Esophagus squamous epithelium (tissue), 5 donors: Measurements from ENCODE around the gene GABRR2. TPM values are rescaled to one million over a fixed set of nuclear protein-coding genes. Genes with fewer than 3 reads are reported as not detected.

Experiments used
- DNase-seq: peaks from one replicate; lab custom pipeline; 2025; lab: John Stamatoyannopoulos, UW
- H3K27ac ChIP-seq, 4 donors: fragments of 200-600 bp; sonication (generic); one replicate each; pipeline ENCODE4 v1.5.1; 2016 to 2019; ENCODE audit warnings: mild to moderate bottlenecking in 1 of 4
- H3K27me3 ChIP-seq, 4 donors: fragments of 200-600 bp; sonication (generic); 1 replicate in 3 of 4; 2 replicates in 1 of 4; pipeline versions ENCODE4 v1.5.1 to v1.6.0; 2017 to 2021; ENCODE audit warnings: antibody characterized with exemption in 1 of 4
- H3K36me3 ChIP-seq, 3 donors: fragments of 200-600 bp; sonication (generic); one replicate each; pipeline ENCODE4 v1.5.1; 2016 to 2019
- H3K4me1 ChIP-seq, 3 donors: fragments of 200-600 bp; sonication (generic); one replicate each; pipeline ENCODE4 v1.5.1; 2017 to 2019
- H3K4me3 ChIP-seq, 4 donors: fragments of 200-600 bp; sonication (generic); 1 replicate in 3 of 4; 2 replicates in 1 of 4; pipeline ENCODE4 v1.5.1; 2016 to 2019; ENCODE audit warnings: mild to moderate bottlenecking in 2 of 4, moderate library complexity in 1 of 4
- H3K9me3 ChIP-seq, 3 donors: fragments of 200-600 bp; sonication (generic); one replicate each; pipeline ENCODE4 v1.5.1; 2016 to 2019
- POLR2A ChIP-seq, 4 donors: fragments of 450-650 bp; IDR thresholded peaks; one replicate each; pipeline ENCODE4 v1.6.1; 2017; ENCODE audit warnings: antibody characterized with exemption in 4 of 4, mild to moderate bottlenecking in 4 of 4, moderate library complexity in 3 of 4
- WGBS, 2 donors: methylation state at CpG; one replicate each; pipeline ENCODE4 v1.1.5; 2018; 5-methylcytosine and 5-hydroxymethylcytosine counted together
- intact Hi-C: fragments of 100-400 bp; cut with DNase I; formaldehyde crosslinking; loops from one replicate; pipeline ENCODE4 v1.15.0; 2022
- total RNA-seq, 4 donors: library from RNA; depleted of rRNA; stranded (reverse); fragments of >200 nt; gene quantifications; one replicate each; pipeline ENCODE4 v1.1.0, GENCODE V29; 2016
- TF ChIP-seq, protein P1 (sequence below), 6 experiments: fragments of 450-650 bp in 4 of 6; fragments of 200-600 bp in 2 of 6; sonication (generic) in 2 of 6; IDR thresholded peaks; one replicate each; pipeline ENCODE4 v1.5.1; 2016 to 2019; ENCODE audit warnings: antibody characterized with exemption in 6 of 6, mild to moderate bottlenecking in 4 of 6, moderate library complexity in 4 of 6
- donor health status: DM: yes; HTN: yes; CAD: no.

The GABRR2 gene
- total RNA-seq, 4 donors from 2014 or later, result 0.19 TPM; not detected in 3

DNA sequence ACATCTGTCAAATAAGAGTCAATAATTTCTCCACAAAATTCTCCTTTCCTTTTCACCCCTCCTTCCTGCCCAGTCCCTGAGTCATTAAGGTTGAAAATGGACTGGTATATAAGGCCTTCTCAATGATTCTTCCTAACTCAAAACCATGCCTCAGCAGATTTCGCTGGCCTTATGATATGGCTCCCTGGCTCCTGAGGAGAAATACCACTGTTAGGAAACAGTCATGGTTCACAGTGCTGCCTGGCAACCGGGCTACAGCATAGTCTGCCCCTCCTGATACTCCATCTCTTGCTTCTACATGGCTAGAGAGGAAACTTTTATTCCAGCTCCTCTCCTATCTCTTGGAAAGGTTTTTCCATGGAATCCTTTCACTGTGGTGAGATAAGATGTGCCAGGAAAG, 32.7 kb upstream of the GABRR2 start:
- Histone ChIP-seq H3K9me3 (no peaks in the 10 kb centered on the region), H3K27me3 (no peaks in the 10 kb centered on the region), H3K4me3 (no peak overlapping the region), H3K4me1 (peaks cover 5 to 58% (median 11%) of the 10 kb centered on the region in 3 donors), H3K36me3 (no peaks in the 10 kb centered on the region), H3K27ac (no peak overlapping the region)
- intact Hi-C loops, result no loop called here
- TF ChIP-seq POLR2A (IDR thresholded peaks at IDR 0.05), result no peak
- TF ChIP-seq, protein P1, sequence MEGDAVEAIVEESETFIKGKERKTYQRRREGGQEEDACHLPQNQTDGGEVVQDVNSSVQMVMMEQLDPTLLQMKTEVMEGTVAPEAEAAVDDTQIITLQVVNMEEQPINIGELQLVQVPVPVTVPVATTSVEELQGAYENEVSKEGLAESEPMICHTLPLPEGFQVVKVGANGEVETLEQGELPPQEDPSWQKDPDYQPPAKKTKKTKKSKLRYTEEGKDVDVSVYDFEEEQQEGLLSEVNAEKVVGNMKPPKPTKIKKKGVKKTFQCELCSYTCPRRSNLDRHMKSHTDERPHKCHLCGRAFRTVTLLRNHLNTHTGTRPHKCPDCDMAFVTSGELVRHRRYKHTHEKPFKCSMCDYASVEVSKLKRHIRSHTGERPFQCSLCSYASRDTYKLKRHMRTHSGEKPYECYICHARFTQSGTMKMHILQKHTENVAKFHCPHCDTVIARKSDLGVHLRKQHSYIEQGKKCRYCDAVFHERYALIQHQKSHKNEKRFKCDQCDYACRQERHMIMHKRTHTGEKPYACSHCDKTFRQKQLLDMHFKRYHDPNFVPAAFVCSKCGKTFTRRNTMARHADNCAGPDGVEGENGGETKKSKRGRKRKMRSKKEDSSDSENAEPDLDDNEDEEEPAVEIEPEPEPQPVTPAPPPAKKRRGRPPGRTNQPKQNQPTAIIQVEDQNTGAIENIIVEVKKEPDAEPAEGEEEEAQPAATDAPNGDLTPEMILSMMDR (IDR thresholded peaks at IDR 0.05), result no peak
- no peak for DNase-seq
- 40 to 85% methylated on average over 2 of the region's 2 CpGs for WGBS, 2 donors

- intact Hi-C loops, result no loop called here
- DNase-seq, result no peak
- Histone ChIP-seq H3K36me3 (peaks cover 1 to 13% (median 8%) of the 10 kb centered on the region in 3 donors), H3K4me3 (no peak overlapping the region), H3K9me3 (no peaks in the 10 kb centered on the region), H3K27ac (no peak overlapping the region), H3K4me1 (peaks cover 3 to 55% (median 9%) of the 10 kb centered on the region in 3 donors), H3K27me3 (no peaks in the 10 kb centered on the region)
- 92 to 98% methylated on average over 4 of the region's 4 CpGs for WGBS, 2 donors
- TF ChIP-seq, protein P1 (IDR thresholded peaks at IDR 0.05), result no peak
- TF ChIP-seq POLR2A (IDR thresholded peaks at IDR 0.05), result no peak
Measured at GRCh38 chr6:89346433-89346832, 31.3 kb upstream of the GABRR2 start.

DNA sequence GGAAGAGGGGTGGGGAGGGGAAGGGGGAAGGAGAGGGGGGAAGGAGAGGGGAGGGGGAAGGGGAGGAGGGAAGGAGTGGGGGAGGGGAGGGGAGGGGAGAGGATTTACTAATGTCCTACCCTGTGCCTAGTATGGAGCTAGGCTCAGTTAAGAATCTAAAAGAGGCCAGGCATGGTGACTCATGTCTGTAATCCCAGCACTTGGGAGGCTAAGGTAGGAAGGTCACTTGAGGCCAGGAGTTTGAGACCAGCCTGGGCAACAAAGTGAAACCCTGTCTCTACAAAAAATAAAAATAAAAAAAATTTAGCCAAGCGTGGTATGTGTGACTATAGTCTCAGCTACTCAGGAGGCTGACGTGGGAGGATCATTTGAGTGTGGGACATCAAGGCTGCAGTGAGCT, 24.5 kb upstream of the GABRR2 start:
- no peaks in the 10 kb centered on the region for H3K27me3 ChIP-seq
- TF ChIP-seq, protein P1 (IDR thresholded peaks at IDR 0.05), result no peak
- no peak for TF ChIP-seq POLR2A (IDR thresholded peaks at IDR 0.05)
- peaks cover 9 to 82% (median 28%) of the 10 kb centered on the region in 3 donors for H3K36me3 ChIP-seq
- 95% methylated on average over 2 of the region's 2 CpGs for WGBS, 2 donors
- no peak overlapping the region for H3K4me3 ChIP-seq
- intact Hi-C loops, result no loop called here
- H3K4me1 ChIP-seq, result peaks cover 0 to 2% (median 0%) of the 10 kb centered on the region in 3 donors
- no peak for DNase-seq
- no peak overlapping the region for H3K27ac ChIP-seq
- no peaks in the 10 kb centered on the region for H3K9me3 ChIP-seq

DNA sequence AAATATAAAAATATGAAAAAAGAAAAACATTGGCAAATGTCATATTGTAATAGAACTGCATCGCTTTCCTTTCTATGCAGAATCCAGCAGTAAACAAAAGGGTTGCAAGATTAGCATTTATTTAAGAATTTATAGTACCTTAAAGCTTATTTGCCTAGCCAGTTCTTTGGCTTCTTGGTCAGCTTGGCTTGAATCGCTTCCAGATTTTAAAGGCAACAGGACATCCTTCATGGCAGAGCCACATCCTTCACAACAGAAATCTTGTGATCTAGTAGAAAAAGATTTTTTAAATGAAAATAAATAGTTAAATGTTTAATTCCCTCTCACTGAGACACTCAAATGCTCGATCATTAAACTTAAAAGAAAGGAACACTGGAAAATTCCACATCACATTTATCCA, 20.1 kb upstream of the GABRR2 start:
- no peak for DNase-seq
- TF ChIP-seq, protein P1 (IDR thresholded peaks at IDR 0.05), result no peak
- no peak for TF ChIP-seq POLR2A (IDR thresholded peaks at IDR 0.05)
- Histone ChIP-seq H3K27me3 (no peaks in the 10 kb centered on the region), H3K27ac (no peak overlapping the region), H3K9me3 (no peaks in the 10 kb centered on the region), H3K36me3 (peaks cover 0 to 98% (median 36%) of the 10 kb centered on the region in 3 donors), H3K4me1 (no peaks in the 10 kb centered on the region), H3K4me3 (no peak overlapping the region)
- intact Hi-C loops, result no loop called here
- WGBS, 2 donors, result 75 to 82% methylated on average over 3 of the region's 3 CpGs

DNA sequence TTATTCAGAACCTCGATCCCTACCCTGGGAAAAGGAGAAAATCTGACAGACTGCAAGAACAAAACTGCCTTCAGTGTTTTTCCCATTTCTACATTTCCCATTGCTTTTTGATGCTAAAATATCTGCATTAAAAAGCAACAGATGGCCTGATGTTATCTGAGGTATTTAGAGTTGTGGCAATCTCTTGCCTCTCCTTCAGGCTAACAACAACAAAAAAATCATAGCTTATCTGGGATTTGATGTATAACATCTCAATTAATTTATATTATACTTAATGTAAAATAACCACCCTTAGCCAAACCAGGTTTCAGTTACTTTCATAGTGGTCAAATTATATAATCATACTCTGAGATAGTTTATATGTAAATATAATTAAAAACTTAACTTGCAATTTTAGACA, 15.8 kb upstream of the GABRR2 start:
- no peak overlapping the region for H3K27ac ChIP-seq
- peaks cover 0 to 96% (median 25%) of the 10 kb centered on the region in 3 donors for H3K36me3 ChIP-seq
- no peak for DNase-seq
- WGBS, 2 donors, result 88 to 91% methylated on average over 1 of the region's 1 CpG
- intact Hi-C loops, result no loop called here
- H3K4me3 ChIP-seq, result no peak overlapping the region
- no peaks in the 10 kb centered on the region for H3K4me1 ChIP-seq
- TF ChIP-seq, protein P1 (IDR thresholded peaks at IDR 0.05), result no peak
- no peak for TF ChIP-seq POLR2A (IDR thresholded peaks at IDR 0.05)
- no peaks in the 10 kb centered on the region for H3K27me3 ChIP-seq
- H3K9me3 ChIP-seq, result no peaks in the 10 kb centered on the region
